ENCODE measurements around the gene DENND1B. TPM values are rescaled to one million over a fixed set of nuclear protein-coding genes. Genes with fewer than 3 reads are reported as not detected.

Gene DENND1B
- total and polyA plus RNA-seq, 2 of the 8 experiments (the other 6 are each of a cell fraction or from before 2014, with no cell fraction given), result 0.74 to 3.3 TPM

DNA sequence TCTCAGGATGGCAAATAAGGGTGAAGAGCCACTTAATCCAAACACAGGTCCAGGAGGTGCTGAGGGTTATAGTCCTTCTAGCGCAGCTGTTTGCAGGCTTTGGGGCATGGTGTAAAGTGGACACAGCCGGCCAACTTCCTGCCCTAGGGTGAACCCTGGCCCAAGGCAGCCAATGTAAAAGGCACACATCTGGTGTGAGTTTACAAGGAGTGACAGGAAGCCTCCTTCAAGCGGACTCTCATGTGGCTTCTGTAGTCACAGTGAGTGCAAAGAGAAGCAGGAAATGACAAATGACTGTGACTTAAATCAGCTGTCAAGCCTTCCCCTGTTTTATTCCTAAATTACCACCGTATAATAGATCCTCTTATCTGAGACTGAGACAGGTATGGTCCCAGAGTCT lies 294.2 kb downstream of the DENND1B start (continued):
- no peak for TF ChIP-seq SIN3A (conservative IDR thresholded peaks at IDR 0.05 in 1 of 2, IDR thresholded peaks at IDR 0.05 in 1 of 2; ENCODE audit: low read depth in 1 of 2, low read length in 2 of 2)
- TF ChIP-seq, protein P1, sequence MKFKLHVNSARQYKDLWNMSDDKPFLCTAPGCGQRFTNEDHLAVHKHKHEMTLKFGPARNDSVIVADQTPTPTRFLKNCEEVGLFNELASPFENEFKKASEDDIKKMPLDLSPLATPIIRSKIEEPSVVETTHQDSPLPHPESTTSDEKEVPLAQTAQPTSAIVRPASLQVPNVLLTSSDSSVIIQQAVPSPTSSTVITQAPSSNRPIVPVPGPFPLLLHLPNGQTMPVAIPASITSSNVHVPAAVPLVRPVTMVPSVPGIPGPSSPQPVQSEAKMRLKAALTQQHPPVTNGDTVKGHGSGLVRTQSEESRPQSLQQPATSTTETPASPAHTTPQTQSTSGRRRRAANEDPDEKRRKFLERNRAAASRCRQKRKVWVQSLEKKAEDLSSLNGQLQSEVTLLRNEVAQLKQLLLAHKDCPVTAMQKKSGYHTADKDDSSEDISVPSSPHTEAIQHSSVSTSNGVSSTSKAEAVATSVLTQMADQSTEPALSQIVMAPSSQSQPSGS (IDR thresholded peaks at IDR 0.05; ENCODE audit: low read length), result no peak

Measured in H1 (cell line).